Measurements from ENCODE around the gene EPOP. TPM values are rescaled to one million over a fixed set of nuclear protein-coding genes. Genes with fewer than 3 reads are reported as not detected.
A peak's percentile ranks its signal among the peaks of the same experiment; 100 is the strongest.

EPOP gene
- total and polyA plus RNA-seq, 2 of the 13 experiments (the other 11 are each of a cell fraction or from before 2014, with no cell fraction given) = 14.7 to 37.8 TPM

DNA sequence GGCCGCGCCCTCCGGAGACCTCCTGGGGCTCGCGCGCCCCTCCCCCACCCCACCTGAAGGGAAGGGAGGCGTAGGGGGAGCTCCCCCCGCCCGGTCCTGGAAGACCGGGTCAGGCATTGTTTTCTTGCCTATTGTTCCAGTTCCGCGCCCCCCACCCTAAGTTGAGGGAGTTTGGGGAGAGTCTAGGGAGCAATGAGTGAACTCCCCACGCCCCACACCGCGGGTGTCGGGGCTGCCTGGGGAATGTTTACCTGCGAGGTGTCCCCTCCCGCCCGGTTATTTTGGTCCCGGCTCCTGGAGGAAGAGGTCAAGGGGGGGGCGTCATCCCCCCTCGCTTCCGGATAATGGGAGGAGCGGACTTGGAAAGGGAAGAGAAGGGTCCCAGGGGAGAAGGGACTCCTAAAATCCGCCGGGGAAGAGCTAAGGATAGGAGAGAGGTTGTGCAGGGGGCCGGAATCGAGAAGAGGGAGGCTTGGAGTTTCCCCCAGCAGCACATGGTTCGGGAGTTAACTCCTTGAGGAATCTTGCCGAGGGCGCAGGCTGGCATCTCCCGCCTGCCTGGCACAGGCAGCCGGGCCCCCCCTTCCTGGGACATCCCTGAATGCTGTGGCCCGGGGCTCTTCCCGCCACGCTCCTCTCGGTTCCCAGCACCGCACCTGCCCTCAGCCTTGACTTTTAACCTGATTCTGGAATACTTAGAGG lies 31.2 kb upstream of the EPOP start (continued):
- TF ChIP-seq ZBTB7A (CRISPR knock-in tag; IDR thresholded peaks at IDR 0.05) (no peak), NFE2 (CRISPR knock-in tag; IDR thresholded peaks at IDR 0.05) (no peak), NCOA2 (CRISPR knock-in tag; IDR thresholded peaks at IDR 0.05) (0 out of 2 replicates have a peak, but pooled peaks have one; percentile 12), NR2F6 (IDR thresholded peaks at IDR 0.05) (peak; percentile 82), NR2F6 (CRISPR knock-in tag; IDR thresholded peaks at IDR 0.05) (peak; percentile 89), ISL2 (CRISPR knock-in tag; IDR thresholded peaks at IDR 0.05) (no peak), DPF2 (CRISPR knock-in tag; IDR thresholded peaks at IDR 0.05; ENCODE audit: borderline replicate concordance, low read depth) (0 out of 2 replicates have a peak, but pooled peaks have one; percentile 29), GZF1 (CRISPR knock-in tag; IDR thresholded peaks at IDR 0.05) (no peak), ZNF337 (CRISPR knock-in tag; IDR thresholded peaks at IDR 0.05; ENCODE audit: borderline replicate concordance, low read depth) (no peak), DMAP1 (CRISPR knock-in tag; IDR thresholded peaks at IDR 0.05) (no peak), MED1 (CRISPR knock-in tag; IDR thresholded peaks at IDR 0.05) (peak; percentile 54), RAD51 (IDR thresholded peaks at IDR 0.05; ENCODE audit: borderline replicate concordance) (no peak), ZNF747 (CRISPR knock-in tag; IDR thresholded peaks at IDR 0.05; ENCODE audit: borderline replicate concordance) (peak; percentile 73; the same call in 1 of the 2 replicates), ZKSCAN1 (IDR thresholded peaks at IDR 0.05; ENCODE audit: low read length) (no peak), ZNF878 (CRISPR knock-in tag; IDR thresholded peaks at IDR 0.05) (no peak), TEAD2 (CRISPR knock-in tag; IDR thresholded peaks at IDR 0.05) (no peak), TBX2 (CRISPR knock-in tag; IDR thresholded peaks at IDR 0.05; ENCODE audit: borderline replicate concordance) (peak; percentile 61; the same call in 1 of the 2 replicates), NFE2L2 (IDR thresholded peaks at IDR 0.05; ENCODE audit: low read length) (no peak), ZKSCAN5 (CRISPR knock-in tag; IDR thresholded peaks at IDR 0.05) (no peak)
- TF ChIP-seq, protein P1, sequence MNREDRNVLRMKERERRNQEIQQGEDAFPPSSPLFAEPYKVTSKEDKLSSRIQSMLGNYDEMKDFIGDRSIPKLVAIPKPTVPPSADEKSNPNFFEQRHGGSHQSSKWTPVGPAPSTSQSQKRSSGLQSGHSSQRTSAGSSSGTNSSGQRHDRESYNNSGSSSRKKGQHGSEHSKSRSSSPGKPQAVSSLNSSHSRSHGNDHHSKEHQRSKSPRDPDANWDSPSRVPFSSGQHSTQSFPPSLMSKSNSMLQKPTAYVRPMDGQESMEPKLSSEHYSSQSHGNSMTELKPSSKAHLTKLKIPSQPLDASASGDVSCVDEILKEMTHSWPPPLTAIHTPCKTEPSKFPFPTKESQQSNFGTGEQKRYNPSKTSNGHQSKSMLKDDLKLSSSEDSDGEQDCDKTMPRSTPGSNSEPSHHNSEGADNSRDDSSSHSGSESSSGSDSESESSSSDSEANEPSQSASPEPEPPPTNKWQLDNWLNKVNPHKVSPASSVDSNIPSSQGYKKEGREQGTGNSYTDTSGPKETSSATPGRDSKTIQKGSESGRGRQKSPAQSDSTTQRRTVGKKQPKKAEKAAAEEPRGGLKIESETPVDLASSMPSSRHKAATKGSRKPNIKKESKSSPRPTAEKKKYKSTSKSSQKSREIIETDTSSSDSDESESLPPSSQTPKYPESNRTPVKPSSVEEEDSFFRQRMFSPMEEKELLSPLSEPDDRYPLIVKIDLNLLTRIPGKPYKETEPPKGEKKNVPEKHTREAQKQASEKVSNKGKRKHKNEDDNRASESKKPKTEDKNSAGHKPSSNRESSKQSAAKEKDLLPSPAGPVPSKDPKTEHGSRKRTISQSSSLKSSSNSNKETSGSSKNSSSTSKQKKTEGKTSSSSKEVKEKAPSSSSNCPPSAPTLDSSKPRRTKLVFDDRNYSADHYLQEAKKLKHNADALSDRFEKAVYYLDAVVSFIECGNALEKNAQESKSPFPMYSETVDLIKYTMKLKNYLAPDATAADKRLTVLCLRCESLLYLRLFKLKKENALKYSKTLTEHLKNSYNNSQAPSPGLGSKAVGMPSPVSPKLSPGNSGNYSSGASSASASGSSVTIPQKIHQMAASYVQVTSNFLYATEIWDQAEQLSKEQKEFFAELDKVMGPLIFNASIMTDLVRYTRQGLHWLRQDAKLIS (CRISPR knock-in tag; IDR thresholded peaks at IDR 0.05) = no peak
- TF ChIP-seq, protein P2, sequence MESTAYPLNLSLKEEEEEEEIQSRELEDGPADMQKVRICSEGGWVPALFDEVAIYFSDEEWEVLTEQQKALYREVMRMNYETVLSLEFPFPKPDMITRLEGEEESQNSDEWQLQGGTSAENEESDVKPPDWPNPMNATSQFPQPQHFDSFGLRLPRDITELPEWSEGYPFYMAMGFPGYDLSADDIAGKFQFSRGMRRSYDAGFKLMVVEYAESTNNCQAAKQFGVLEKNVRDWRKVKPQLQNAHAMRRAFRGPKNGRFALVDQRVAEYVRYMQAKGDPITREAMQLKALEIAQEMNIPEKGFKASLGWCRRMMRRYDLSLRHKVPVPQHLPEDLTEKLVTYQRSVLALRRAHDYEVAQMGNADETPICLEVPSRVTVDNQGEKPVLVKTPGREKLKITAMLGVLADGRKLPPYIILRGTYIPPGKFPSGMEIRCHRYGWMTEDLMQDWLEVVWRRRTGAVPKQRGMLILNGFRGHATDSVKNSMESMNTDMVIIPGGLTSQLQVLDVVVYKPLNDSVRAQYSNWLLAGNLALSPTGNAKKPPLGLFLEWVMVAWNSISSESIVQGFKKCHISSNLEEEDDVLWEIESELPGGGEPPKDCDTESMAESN (CRISPR knock-in tag; conservative IDR thresholded peaks at IDR 0.05) = no peak
- TF ChIP-seq, protein P3, sequence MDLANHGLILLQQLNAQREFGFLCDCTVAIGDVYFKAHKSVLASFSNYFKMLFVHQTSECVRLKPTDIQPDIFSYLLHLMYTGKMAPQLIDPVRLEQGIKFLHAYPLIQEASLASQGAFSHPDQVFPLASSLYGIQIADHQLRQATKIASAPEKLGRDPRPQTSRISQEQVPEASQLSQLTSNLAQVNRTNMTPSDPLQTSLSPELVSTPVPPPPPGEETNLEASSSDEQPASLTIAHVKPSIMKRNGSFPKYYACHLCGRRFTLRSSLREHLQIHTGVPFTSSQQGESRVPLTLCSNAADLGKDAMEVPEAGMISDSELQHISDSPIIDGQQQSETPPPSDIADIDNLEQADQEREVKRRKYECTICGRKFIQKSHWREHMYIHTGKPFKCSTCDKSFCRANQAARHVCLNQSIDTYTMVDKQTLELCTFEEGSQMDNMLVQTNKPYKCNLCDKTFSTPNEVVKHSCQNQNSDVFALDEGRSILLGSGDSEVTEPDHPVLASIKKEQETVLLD (CRISPR knock-in tag; IDR thresholded peaks at IDR 0.05; ENCODE audit: low read depth) = no peak; the same call in 1 of the 2 replicates
